ENCODE results near the gene SHANK2. TPM values are rescaled to one million over a fixed set of nuclear protein-coding genes. Genes with fewer than 3 reads are reported as not detected.

Gene SHANK2
- total and polyA plus RNA-seq, 2 of the 4 experiments (the other 2 are of a cell fraction) = 1.6 to 2.2 TPM

DNA sequence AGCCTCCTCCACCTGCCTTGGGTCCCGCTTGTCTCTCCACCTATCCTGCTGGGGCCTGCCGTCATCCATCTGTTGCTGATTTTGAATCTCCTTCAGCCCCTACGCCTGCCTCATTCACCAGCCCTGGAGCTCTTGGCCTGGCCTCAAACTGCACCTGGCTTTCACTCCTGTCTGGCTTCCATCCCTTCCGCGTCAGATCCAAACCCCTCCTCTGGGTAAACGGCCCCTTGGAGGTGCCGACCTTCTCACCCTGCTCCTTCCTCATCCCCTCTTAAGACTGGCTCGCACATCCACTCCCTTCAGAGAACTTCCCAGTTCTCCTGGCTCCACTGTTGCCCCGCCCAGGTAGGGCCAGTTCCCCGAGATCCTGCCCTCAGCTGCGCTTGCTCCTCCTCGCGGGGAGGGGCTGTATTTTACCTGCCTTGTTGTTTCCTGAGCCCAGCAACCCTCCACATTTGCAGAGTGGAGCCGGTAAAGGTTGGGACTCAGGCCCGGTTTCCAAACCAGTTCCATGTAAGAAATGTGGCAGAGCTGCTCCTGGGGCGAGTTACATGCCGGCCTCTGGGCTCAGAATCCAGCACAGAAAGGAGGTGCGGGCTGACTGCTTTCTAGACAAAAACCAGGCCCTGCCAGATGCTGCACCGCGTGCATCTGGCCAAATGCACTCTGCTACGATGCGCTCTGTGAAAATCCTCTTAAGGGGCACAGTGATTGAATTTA lies 13.9 kb upstream of the SHANK2 start:
- TF ChIP-seq MAFK (IDR thresholded peaks at IDR 0.05; ENCODE audit: low read depth, low read length) (no peak), NFE2L2 (IDR thresholded peaks at IDR 0.05; ENCODE audit: low read depth, low read length) (no peak), SMC3 (IDR thresholded peaks at IDR 0.05; ENCODE audit: low read depth, low read length) (no peak), RAD21 (IDR thresholded peaks at IDR 0.05; ENCODE audit: low read length) (no peak), POLR2A (IDR thresholded peaks at IDR 0.05; ENCODE audit: low read depth, low read length) (no peak), MXI1 (IDR thresholded peaks at IDR 0.05; ENCODE audit: borderline replicate concordance, low read depth, low read length) (no peak), RFX5 (IDR thresholded peaks at IDR 0.05; ENCODE audit: low read depth, low read length) (no peak), CHD1 (IDR thresholded peaks at IDR 0.05; ENCODE audit: low read depth, low read length) (no peak), BHLHE40 (IDR thresholded peaks at IDR 0.05; ENCODE audit: low read depth, low read length) (no peak), CEBPB (IDR thresholded peaks at IDR 0.05; ENCODE audit: low read depth, low read length) (no peak), FOS (IDR thresholded peaks at IDR 0.05; ENCODE audit: low read depth, low read length) (no peak), MAZ (IDR thresholded peaks at IDR 0.05; ENCODE audit: borderline replicate concordance, low read depth, low read length) (no peak), RCOR1 (IDR thresholded peaks at IDR 0.05; ENCODE audit: insufficient replicate concordance, low read length) (no peak)
- TF ChIP-seq, protein P1, sequence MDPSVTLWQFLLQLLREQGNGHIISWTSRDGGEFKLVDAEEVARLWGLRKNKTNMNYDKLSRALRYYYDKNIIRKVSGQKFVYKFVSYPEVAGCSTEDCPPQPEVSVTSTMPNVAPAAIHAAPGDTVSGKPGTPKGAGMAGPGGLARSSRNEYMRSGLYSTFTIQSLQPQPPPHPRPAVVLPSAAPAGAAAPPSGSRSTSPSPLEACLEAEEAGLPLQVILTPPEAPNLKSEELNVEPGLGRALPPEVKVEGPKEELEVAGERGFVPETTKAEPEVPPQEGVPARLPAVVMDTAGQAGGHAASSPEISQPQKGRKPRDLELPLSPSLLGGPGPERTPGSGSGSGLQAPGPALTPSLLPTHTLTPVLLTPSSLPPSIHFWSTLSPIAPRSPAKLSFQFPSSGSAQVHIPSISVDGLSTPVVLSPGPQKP (IDR thresholded peaks at IDR 0.05; ENCODE audit: borderline replicate concordance, low read depth, low read length) = no peak
- TF ChIP-seq, protein P2, sequence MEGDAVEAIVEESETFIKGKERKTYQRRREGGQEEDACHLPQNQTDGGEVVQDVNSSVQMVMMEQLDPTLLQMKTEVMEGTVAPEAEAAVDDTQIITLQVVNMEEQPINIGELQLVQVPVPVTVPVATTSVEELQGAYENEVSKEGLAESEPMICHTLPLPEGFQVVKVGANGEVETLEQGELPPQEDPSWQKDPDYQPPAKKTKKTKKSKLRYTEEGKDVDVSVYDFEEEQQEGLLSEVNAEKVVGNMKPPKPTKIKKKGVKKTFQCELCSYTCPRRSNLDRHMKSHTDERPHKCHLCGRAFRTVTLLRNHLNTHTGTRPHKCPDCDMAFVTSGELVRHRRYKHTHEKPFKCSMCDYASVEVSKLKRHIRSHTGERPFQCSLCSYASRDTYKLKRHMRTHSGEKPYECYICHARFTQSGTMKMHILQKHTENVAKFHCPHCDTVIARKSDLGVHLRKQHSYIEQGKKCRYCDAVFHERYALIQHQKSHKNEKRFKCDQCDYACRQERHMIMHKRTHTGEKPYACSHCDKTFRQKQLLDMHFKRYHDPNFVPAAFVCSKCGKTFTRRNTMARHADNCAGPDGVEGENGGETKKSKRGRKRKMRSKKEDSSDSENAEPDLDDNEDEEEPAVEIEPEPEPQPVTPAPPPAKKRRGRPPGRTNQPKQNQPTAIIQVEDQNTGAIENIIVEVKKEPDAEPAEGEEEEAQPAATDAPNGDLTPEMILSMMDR (conservative IDR thresholded peaks at IDR 0.05; ENCODE audit: low read depth, low read length) = no peak
- TF ChIP-seq, protein P3, sequence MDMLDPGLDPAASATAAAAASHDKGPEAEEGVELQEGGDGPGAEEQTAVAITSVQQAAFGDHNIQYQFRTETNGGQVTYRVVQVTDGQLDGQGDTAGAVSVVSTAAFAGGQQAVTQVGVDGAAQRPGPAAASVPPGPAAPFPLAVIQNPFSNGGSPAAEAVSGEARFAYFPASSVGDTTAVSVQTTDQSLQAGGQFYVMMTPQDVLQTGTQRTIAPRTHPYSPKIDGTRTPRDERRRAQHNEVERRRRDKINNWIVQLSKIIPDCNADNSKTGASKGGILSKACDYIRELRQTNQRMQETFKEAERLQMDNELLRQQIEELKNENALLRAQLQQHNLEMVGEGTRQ (IDR thresholded peaks at IDR 0.05; ENCODE audit: low read depth, low read length) = no peak

More for the DNA sequence above, 13.9 kb upstream of the SHANK2 start:
- Histone ChIP-seq H3K9me3 (ENCODE audit: control insufficient read depth, insufficient read depth, low read length) (no peaks in the 10 kb centered on the region), H3K36me3 (ENCODE audit: control insufficient read depth, insufficient read depth, low read length) (no peaks in the 10 kb centered on the region), H3K23ac (ENCODE audit: low read depth, low read length) (no peak overlapping the region), H3K4me2 (ENCODE audit: low read depth, low read length) (no peak overlapping the region), H2BK120ac (ENCODE audit: low read depth, low read length) (no peak overlapping the region), H3K4ac (ENCODE audit: low read depth, low read length) (no peak overlapping the region), H4K20me1 (ENCODE audit: insufficient read depth, low read length) (no peaks in the 10 kb centered on the region), H2BK5ac (ENCODE audit: low read depth, low read length, poor library complexity, severe bottlenecking) (no peak overlapping the region), H2AK9ac (replicated peaks; ENCODE audit: low read depth, low read length, poor library complexity) (no peak overlapping the region), H4K91ac (ENCODE audit: insufficient read depth, low read depth, low read length) (no peak overlapping the region), H2AFZ (replicated peaks; ENCODE audit: low read length, poor library complexity) (peak overlapping the region; percentile 18), H3K79me1 (ENCODE audit: low read depth in 1 of 2, low read length in 2 of 2) (no peaks in the 10 kb centered on the region), H3K56ac (ENCODE audit: extremely low read depth, insufficient read depth, low read length) (no peak overlapping the region), H3K9me1 (ENCODE audit: insufficient read depth, low read length) (no peaks in the 10 kb centered on the region), H3K18ac (ENCODE audit: low read depth, low read length) (no peak overlapping the region), H3K27ac (ENCODE audit: insufficient read depth, low read length) (no peak overlapping the region), H2AK5ac (ENCODE audit: low read depth, low read length) (0 out of 2 replicates have a peak overlapping the region, but pooled peaks have one; percentile 18), H3K4me3 (ENCODE audit: insufficient read depth, low read depth, low read length) (no peak overlapping the region), H2BK15ac (ENCODE audit: low read depth, low read length) (no peak overlapping the region), H4K8ac (ENCODE audit: low read depth in 2 of 2, low read length in 2 of 2) (no peak overlapping the region), H3K4me1 (ENCODE audit: control insufficient read depth, insufficient read depth, low read length) (peaks cover 8% of the 10 kb centered on the region), H3K27me3 (ENCODE audit: control insufficient read depth, insufficient read depth, low read length) (0 out of 2 replicates have a peak, but pooled peaks cover 3% of the 10 kb centered on the region), H4K5ac (ENCODE audit: low read depth, low read length) (no peak overlapping the region), H2BK20ac (ENCODE audit: low read depth, low read length) (no peak overlapping the region), H3K14ac (replicated peaks; ENCODE audit: low read depth, low read length) (no peak overlapping the region), H3K9ac (ENCODE audit: low read depth, low read length) (no peak overlapping the region)
- in situ Hi-C loops (cut with MboI; ENCODE audit: low sequenced_read_pairs) = no loop called here
- no TSS peak for BruUV-seq (replicated peaks)
- dilution Hi-C loops (cut with HindIII; ENCODE audit: low sequenced_read_pairs, unreplicated experiment) = no loop called here
- POLR2A ChIA-PET (ENCODE audit: unreplicated experiment) = no interaction called here
- no peak for ATAC-seq (ENCODE audit: low read depth)
- WGBS, 2 experiments (ENCODE audit: extremely low coverage in 2 of 2, insufficient read length in 1 of 2) = 74% methylated on average over 13 of the region's 22 CpGs; no CpG with 5 or more reads in 1 of the 2 experiments
- DNase-seq = no peak
- CTCF ChIA-PET = no interaction called here
- intact Hi-C loops (cut with micrococcal nuclease) = no loop called here
